ACC112 (cell line): ENCODE results near the gene CAMK2N1.
A peak's percentile ranks its signal among the peaks of the same experiment; 100 is the strongest.
"Not testable (repeated sequence)": the region's sequence is repeated elsewhere in the genome, so short reads cannot be mapped to it uniquely, and the experiment has no call there.

Experiments
- H2AFZ ChIP-seq: fragments of 200-600 bp; sonication (generic); one replicate; pipeline ENCODE4 v1.6.0; 2017; ENCODE audit warnings: antibody characterized with exemption, low read length; ENCODE audit not compliant: unreplicated experiment
- H3K27ac ChIP-seq: fragments of 200-600 bp; sonication (generic); 2 replicates; pipeline ENCODE4 v1.5.1; 2014; ENCODE audit warnings: low read depth, mild to moderate bottlenecking, antibody characterized with exemption, low read length, moderate library complexity
- H3K27me3 ChIP-seq: fragments of 200-600 bp; sonication (generic); 2 replicates; pipeline ENCODE4 v1.6.1; 2014; ENCODE audit warnings: mild to moderate bottlenecking, antibody characterized with exemption, low read length, moderate library complexity, mixed read lengths; ENCODE audit not compliant: insufficient read depth
- H3K36me3 ChIP-seq: fragments of 200-600 bp; sonication (generic); 2 replicates; pipeline ENCODE4 v1.6.1; 2016; ENCODE audit warnings: mild to moderate bottlenecking, antibody characterized with exemption, low read length, moderate library complexity, mixed read lengths; ENCODE audit not compliant: insufficient read depth
- H3K4me1 ChIP-seq: fragments of 200-600 bp; sonication (generic); one replicate; pipeline ENCODE4 v1.6.1; 2016; ENCODE audit warnings: low read length, mixed read lengths; ENCODE audit not compliant: insufficient read depth, unreplicated experiment, control insufficient read depth
- H3K4me3 ChIP-seq: fragments of 200-600 bp; sonication (generic); 2 replicates; pipeline ENCODE4 v1.5.1; 2014; ENCODE audit warnings: mild to moderate bottlenecking, low read depth, low read length
- H3K79me2 ChIP-seq: fragments of 200-600 bp; sonication (generic); one replicate; pipeline ENCODE4 v1.6.0; 2016; ENCODE audit warnings: low read length; ENCODE audit not compliant: control insufficient read depth, unreplicated experiment, insufficient read depth

Gene CAMK2N1

DNA sequence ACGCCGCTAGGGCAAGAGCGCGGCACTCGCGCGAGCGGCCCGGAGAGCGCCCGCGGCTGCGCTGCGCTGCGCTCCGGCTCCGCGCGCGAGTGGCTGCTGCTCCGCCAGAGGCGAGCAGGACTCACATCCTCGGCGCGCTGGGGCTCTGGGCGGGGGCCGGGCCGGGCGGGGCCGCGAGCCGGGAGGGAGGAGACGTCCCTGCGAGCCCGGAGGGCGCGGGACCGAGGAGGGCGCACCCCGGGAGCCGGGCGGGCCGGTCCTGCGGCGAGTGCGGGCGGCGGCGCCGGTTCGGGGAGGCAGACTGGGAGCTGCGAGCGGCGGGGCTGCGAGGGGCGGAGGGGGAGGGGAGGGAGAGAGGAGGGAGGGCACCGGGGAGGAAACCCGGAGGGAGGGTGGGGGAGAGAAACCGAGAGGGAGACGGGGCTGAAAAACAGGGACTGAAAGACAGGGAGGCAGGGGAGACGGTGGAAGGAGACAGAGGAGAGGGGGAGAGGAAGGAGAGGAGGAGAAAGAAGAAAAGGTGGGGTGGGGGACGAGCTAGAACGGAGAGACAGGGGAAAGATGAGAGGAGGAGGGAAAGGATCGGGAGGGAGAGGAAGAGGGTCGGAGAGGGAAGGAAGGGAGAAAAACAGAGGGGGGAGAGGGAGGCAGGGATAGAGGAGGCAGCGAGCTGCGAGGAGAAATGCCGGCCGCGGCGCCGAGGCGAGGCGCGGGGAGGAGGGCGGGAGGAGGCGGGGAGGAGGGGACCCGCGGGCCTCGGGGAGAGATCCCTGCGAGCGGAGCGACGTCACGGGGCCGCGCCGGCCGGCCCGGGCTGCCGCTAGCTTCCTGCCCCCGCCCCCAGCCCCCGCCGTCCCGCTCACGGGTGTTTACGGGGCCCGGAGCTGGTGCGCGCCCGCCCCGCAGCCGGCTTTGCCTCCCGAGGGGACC is at the start of gene CAMK2N1:
Gene CAMK2N1, minus strand, starts transcription at position 684 of the 930 bp plus-strand sequence. CDS start 831 bp downstream, outside the sequence.
- Histone ChIP-seq H3K4me3 (peak within 1 kb of the TSS; percentile 88), H3K79me2 (peaks cover 39% of the 10 kb centered on the region), H3K27me3 (no peaks in the 10 kb centered on the region), H3K27ac (peak within 1 kb of the TSS; percentile 72), H2AFZ (peak within 1 kb of the TSS; percentile 97), H3K4me1 (peaks cover 20% of the 10 kb centered on the region), H3K36me3 (no peaks in the 10 kb centered on the region)

GRCh38 chr1:20534659-20535417 is 48.8 kb upstream of the CAMK2N1 start:
- no peak overlapping the region for H3K4me3 ChIP-seq
- H3K27me3 ChIP-seq = peaks cover 51% of the 10 kb centered on the region
- no peak overlapping the region for H2AFZ ChIP-seq
- H3K27ac ChIP-seq = no peak overlapping the region
- no peaks in the 10 kb centered on the region for H3K4me1 ChIP-seq
- H3K36me3 ChIP-seq = no peaks in the 10 kb centered on the region
- H3K79me2 ChIP-seq = no peaks in the 10 kb centered on the region

- Histone ChIP-seq H3K27ac (no peak overlapping the region), H2AFZ (no peak overlapping the region), H3K27me3 (peaks cover 63% of the 10 kb centered on the region), H3K4me1 (no peaks in the 10 kb centered on the region), H3K79me2 (no peaks in the 10 kb centered on the region), H3K36me3 (no peaks in the 10 kb centered on the region), H3K4me3 (no peak overlapping the region)
These were observed 47.6 kb upstream of the CAMK2N1 start for GRCh38 chr1:20533635-20534034.

GRCh38 chr1:20530901-20531300 is 44.9 kb upstream of the CAMK2N1 start:
- Histone ChIP-seq H3K4me3 (no peak overlapping the region), H3K27ac (no peak overlapping the region), H2AFZ (no peak overlapping the region), H3K4me1 (no peaks in the 10 kb centered on the region), H3K36me3 (no peaks in the 10 kb centered on the region), H3K27me3 (peaks cover 65% of the 10 kb centered on the region), H3K79me2 (no peaks in the 10 kb centered on the region)

- Histone ChIP-seq H3K4me3 (no peak overlapping the region), H3K27ac (no peak overlapping the region), H3K4me1 (no peaks in the 10 kb centered on the region), H3K79me2 (no peaks in the 10 kb centered on the region), H2AFZ (no peak overlapping the region), H3K27me3 (peaks cover 59% of the 10 kb centered on the region), H3K36me3 (no peaks in the 10 kb centered on the region)
These were observed 44.3 kb upstream of the CAMK2N1 start for GRCh38 chr1:20530306-20530705.

- no peaks in the 10 kb centered on the region for H3K79me2 ChIP-seq
- H3K36me3 ChIP-seq = no peaks in the 10 kb centered on the region
- no peak overlapping the region for H3K4me3 ChIP-seq
- H3K4me1 ChIP-seq = no peaks in the 10 kb centered on the region
- no peak overlapping the region for H3K27ac ChIP-seq
- peaks cover 38% of the 10 kb centered on the region for H3K27me3 ChIP-seq
- H2AFZ ChIP-seq = no peak overlapping the region
These were observed 42.2 kb upstream of the CAMK2N1 start for GRCh38 chr1:20528221-20528620.

- Histone ChIP-seq H2AFZ (no peak overlapping the region), H3K4me1 (no peaks in the 10 kb centered on the region), H3K36me3 (no peaks in the 10 kb centered on the region), H3K79me2 (no peaks in the 10 kb centered on the region), H3K4me3 (no peak overlapping the region), H3K27me3 (peaks cover 36% of the 10 kb centered on the region), H3K27ac (no peak overlapping the region)
These were observed 40.3 kb upstream of the CAMK2N1 start for GRCh38 chr1:20526267-20526666.

DNA sequence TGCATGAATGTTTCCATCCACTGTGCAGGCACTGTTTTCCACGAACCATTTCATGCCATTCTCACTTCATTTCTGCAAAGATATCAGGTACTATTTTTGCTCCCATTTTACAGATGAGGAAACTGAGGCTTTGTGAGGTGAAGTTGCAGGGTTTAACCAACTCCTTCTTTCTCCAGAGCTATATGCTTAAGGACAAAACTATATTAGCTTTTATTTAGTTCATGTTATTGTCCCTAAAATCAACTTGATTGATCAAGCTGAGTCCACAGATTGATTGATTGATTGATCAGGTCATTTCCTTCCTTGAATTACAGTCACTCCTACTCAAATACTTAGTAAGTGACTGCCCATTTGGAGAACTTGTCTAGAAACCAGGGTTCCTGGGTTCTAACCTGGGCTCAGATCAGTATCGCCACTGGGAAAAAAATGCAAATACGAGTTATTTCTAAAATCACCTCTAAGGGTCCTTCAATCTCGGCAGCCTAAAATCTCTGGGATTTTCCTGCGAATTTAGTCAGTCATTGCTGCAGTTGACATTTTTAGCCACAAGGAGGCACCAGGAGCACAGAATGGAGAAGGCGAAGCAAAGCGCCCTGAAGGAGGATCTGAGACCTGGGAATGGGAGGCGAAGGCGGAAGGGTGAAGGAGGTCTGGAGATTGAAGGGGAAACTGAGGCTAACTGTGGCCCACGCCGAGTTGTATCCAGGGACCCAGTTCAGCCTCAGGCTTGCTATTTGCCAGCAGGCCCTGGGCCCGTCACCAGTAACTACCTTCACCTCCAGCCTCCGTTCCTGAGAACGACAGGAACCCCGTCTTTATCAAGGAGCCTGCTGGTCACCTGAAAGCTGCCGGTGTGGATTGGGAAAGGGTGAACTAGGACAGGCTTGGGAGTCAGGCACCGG is 36.2 kb upstream of the CAMK2N1 start:
- no peak overlapping the region for H3K27ac ChIP-seq
- no peaks in the 10 kb centered on the region for H3K4me1 ChIP-seq
- H2AFZ ChIP-seq = no peak overlapping the region
- H3K27me3 ChIP-seq = peaks cover 5% of the 10 kb centered on the region; the same call in 1 of the 2 replicates
- H3K79me2 ChIP-seq = no peaks in the 10 kb centered on the region
- H3K4me3 ChIP-seq = peak overlapping the region; percentile 57
- H3K36me3 ChIP-seq = no peaks in the 10 kb centered on the region

DNA sequence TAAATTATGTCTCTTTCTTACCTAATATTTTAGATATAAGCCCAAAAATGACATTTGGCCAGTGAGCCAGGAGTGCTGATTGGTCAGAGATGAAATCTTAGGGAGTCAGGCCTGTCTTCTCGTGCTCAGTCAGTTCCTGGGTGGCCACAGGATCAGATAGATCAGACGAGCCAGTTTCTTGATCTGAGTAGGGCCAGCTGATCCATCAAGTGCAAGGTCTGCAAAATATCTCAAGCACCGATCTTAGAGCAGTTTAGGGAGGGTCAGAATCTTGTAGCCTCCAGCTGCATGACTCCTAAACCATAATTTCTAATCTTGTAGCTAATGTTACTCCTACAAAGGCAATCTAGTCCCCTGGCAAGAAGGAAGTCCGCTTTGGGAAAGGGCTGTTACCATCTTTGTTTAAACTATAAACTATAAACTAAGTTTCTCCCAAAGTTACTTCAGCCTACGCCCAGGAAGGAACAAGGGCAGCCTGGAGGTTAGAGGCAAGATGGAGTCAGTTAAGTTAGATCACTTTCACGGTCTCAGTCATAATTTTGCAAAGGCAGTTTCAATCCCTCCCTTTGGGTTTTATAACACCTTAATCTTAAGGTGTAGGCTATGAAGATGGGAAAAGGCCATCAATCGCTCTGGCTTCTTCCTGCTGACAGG is 33.7 kb upstream of the CAMK2N1 start:
- H2AFZ ChIP-seq, H3K79me2 ChIP-seq, H3K27ac ChIP-seq, H3K27me3 ChIP-seq, H3K36me3 ChIP-seq, H3K4me1 ChIP-seq, H3K4me3 ChIP-seq: not testable (repeated sequence)
